ENCODE results near the gene SMIM8.
"Not testable (repeated sequence)": the region's sequence is repeated elsewhere in the genome, so short reads cannot be mapped to it uniquely, and the experiment has no call there.

Gene SMIM8
- total RNA-seq = 9.0 to 14.4 (median 9.5) reads per million in 3 experiments

GRCh38 chr6:87322304-87323212 lies at the start of gene SMIM8:
SMIM8 (plus strand) TSS chr6:87322588; CDS start chr6:87337032, 14,444 bp downstream.
- peak; percentile 78 for DNase-seq

- DNase-seq = no peak
Measured at GRCh38 chr6:87274660-87275274, 47.6 kb upstream of the SMIM8 start.

- no peak for DNase-seq
Measured at GRCh38 chr6:87276624-87277023, 45.8 kb upstream of the SMIM8 start.

- no peak for DNase-seq
Measured at GRCh38 chr6:87277123-87277522, 45.3 kb upstream of the SMIM8 start.

- peak; percentile 7 for DNase-seq
Measured at GRCh38 chr6:87279196-87279595, 43.2 kb upstream of the SMIM8 start.

GRCh38 chr6:87281426-87281825 lies 41.0 kb upstream of the SMIM8 start:
- DNase-seq = no peak

- DNase-seq = no peak
Measured at GRCh38 chr6:87282743-87283142, 39.6 kb upstream of the SMIM8 start.

GRCh38 chr6:87283461-87283860 lies 38.9 kb upstream of the SMIM8 start:
- no peak for DNase-seq

GRCh38 chr6:87287251-87287650 lies 35.1 kb upstream of the SMIM8 start:
- DNase-seq = no peak

- no peak for DNase-seq
Measured at GRCh38 chr6:87289571-87289970, 32.8 kb upstream of the SMIM8 start.

- no peak for DNase-seq
Measured at GRCh38 chr6:87291883-87292282, 30.5 kb upstream of the SMIM8 start.

GRCh38 chr6:87293526-87293925 lies 28.9 kb upstream of the SMIM8 start:
- DNase-seq = no peak

GRCh38 chr6:87297119-87297518 lies 25.3 kb upstream of the SMIM8 start:
- DNase-seq = no peak

GRCh38 chr6:87301277-87301676 lies 21.1 kb upstream of the SMIM8 start:
- DNase-seq = not testable (repeated sequence)

- no peak for DNase-seq
Measured at GRCh38 chr6:87308970-87309369, 13.4 kb upstream of the SMIM8 start.

GRCh38 chr6:87312860-87313259 lies 9.5 kb upstream of the SMIM8 start:
- no peak for DNase-seq

GRCh38 chr6:87315071-87315470 lies 7.3 kb upstream of the SMIM8 start:
- DNase-seq = no peak

- no peak for DNase-seq
Measured at GRCh38 chr6:87319271-87319987, 3.0 kb upstream of the SMIM8 start.

- not testable (repeated sequence) for DNase-seq
Measured at GRCh38 chr6:87323880-87324279, 1.5 kb downstream of the SMIM8 start.

GRCh38 chr6:87330961-87331360 lies 8.6 kb downstream of the SMIM8 start:
- no peak for DNase-seq

- no peak for DNase-seq
Measured at GRCh38 chr6:87333033-87333432, 10.6 kb downstream of the SMIM8 start.

- peak; percentile 13 for DNase-seq
Measured at GRCh38 chr6:87333591-87334181, 11.3 kb downstream of the SMIM8 start.

GRCh38 chr6:87334683-87335082 lies 12.3 kb downstream of the SMIM8 start:
- DNase-seq = no peak
